T-helper 1 cell (primary cell): ENCODE results near the gene PATJ.

ENCODE experiments used
- DNase-seq, 5 donors: peaks; one replicate each; pipeline ENCODE4 v3.0.0-alpha.2; 2012 to 2020

Gene PATJ

GRCh38 chr1:62011006-62011405, 268.7 kb downstream of the PATJ start:
- no peak for DNase-seq

DNA sequence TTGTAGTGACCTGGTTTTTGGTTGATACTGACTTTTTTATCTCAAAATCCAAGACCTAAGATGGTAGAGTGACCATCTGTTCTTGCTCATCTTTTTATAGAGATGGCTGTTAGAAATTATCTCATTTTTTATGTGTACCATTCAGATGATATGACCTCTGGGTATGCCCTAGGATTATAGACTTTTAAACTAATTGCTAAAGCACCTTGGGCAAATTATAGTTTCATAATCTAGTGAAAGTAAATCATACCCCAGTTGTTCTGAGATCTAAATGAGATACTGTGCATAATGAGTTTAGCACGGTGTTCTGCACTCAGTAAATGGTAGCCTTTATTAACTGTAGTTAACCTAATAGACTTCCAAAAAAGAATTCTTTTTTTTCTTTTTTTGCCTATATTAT, 269.8 kb downstream of the PATJ start:
- no peak for DNase-seq

DNA sequence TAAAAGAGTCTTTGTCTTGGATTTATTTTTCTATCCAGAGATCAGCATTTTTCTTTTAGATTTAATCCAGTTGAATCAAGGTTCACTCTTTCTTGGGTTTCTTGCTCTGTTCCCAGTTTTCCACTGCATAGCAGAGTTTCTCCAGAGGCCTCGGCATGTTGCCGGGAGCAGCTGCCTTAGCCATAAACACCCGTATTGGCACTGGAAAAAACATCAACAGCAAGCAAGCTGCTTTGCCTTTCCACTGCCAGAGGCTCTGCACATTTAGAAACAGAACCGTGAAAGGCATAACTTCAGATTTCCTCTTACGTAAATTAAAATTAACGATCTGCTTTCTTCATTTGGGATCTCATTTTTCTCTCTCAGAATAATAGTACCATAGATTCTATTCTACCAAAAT, 270.6 kb downstream of the PATJ start:
- no peak for DNase-seq

DNA sequence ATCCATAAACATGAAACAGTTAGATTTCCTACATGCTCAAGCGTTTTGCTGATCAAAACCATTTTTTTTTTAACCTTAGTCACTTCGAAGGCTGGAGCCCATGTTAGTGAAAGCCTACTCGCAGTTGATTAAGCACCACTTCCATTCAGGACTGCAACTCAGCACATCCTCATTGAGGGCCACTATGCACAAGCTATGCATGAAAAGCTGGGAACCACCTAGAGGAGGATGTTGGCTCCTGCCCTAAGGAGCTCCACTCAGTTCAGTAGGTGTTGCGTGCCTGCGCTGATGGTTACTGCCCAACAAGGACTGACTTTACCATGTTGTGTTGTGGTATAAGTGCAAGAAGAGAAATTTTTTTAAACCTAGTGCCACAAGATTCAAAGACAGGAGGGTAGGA, 271.0 kb downstream of the PATJ start:
- no peak for DNase-seq

GRCh38 chr1:62022382-62022983, 280.2 kb downstream of the PATJ start:
- no peak for DNase-seq

- DNase-seq, result no peak
These were observed 282.4 kb downstream of the PATJ start for GRCh38 chr1:62024690-62025089.

GRCh38 chr1:62025154-62025553, 282.9 kb downstream of the PATJ start:
- no peak for DNase-seq

DNA sequence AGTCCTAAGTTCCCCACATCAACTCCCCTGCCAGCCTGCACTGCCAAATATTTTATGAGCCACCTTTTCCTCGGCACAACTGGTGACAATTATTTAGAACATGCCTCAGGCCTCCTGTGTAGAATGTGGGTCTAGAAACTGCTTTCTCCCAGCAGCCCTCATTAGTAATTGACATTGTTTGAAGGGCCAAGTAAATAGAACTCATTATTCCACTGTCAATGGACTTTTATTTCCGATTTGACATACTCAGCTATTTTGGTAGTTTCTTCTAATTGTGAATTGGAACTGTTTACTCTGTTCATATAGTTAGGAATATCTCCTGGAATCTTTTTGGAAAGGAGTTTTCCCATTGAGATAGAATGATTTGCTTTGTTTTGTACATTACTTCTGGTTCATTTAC, 283.6 kb downstream of the PATJ start:
- no peak for DNase-seq

DNA sequence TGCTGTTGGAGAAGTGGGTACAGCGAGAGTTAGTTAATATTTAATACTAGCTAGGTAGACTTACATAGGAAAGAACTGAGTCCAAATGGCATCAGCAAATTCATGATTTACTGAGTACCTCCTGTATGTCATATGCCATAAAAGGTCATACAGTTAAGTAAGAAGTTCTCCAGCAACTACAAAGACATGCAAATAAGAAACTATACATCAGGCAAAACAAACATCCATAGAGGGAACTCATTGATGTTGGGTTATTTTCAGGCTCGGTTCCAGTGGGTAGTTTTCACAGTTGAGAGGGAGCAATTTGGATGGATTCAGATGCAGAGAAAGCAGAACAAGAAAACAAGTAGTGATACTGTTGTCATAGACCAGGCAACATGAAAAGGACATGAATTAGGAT, 287.4 kb downstream of the PATJ start:
- DNase-seq, result no peak

DNA sequence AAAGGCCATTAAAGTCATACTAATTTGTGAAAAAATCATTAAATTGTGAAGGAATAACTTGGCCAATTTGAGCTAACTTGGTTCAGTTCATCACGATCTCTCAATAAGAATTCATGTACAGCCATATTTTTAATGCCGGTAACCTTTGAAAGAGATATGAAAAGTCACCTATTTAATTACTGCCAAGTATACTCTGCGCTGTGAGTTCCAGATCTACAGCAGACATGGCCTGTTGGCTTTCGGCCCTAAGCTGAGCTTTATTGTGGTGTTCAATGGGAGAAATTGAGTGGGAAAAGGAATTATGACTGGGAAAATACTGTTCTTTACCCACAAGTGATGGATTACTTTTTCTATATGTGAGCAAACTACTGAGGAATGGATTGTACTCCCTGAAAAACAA, 292.5 kb downstream of the PATJ start:
- DNase-seq, result no peak

DNA sequence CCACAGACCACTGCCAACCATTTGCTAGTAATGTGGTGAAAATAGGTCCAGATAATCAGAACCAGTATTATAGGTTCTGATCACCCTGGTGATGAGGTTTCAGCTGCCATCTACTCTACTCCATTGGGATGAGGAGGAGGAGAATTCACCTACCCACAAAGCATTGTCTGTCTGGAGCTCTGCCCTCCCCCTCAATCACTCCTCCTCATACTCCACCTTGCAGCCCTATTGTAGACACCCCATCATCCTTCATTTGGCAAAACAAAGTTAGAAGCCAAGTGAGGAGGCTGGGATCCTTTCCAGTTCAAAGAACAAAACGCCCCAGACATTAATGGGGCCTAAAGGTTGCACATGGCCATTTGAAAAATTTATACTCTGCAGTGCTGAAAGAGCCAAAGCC, 295.0 kb downstream of the PATJ start:
- DNase-seq, result no peak

DNA sequence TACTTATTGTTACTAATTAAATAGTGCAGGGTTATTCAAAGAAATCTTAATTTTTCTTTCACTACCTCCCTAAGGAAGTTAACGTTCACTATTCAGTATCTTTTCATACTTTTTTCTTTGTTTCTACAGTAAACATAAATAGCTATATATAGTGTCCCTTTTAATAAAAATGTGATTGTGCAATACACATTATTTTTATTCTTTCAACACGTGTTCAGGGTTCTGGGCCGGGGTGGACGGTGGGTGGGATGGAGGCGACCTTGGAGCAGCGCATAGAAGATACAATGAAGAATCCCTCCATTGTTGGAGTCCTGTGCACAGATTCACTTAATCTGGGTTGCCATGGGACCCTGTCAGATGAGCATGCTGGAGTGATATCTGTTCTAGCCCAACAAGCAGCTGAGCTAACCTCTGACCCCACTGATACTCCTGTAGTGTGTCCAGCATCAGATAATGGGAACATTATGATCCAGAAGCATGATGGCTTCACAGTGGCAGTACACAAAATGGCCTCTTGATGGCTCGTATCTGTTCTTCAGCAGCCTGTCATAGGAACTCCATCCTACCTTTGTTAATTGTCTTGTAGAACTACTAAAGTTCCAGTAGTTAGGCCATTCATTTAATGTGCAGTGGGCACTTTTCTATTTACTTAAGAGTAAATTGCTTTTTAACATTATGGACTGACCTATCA, 296.5 kb downstream of the PATJ start:
- no peak for DNase-seq

DNA sequence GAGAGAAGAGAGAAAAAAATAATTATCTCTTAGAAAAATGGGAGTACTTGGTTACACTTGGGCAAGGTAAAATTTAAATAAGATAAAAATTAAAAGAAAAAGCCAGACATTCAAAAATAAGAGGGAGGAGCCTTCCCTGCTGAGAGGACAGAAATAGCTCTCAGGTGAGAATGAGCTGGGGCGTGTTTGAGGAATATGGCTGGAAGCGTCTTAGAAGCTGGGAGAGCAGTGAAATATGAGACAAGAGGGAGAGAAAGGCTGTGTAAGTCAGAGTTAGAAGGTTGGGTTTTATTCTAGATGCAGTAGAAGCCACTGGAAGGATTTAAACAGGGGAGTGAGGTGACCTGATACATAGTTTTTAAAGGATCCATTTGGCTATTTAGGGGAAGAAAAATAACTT, 298.2 kb downstream of the PATJ start:
- DNase-seq, result no peak

- no peak for DNase-seq
These were observed 298.7 kb downstream of the PATJ start for GRCh38 chr1:62040973-62041372.

DNA sequence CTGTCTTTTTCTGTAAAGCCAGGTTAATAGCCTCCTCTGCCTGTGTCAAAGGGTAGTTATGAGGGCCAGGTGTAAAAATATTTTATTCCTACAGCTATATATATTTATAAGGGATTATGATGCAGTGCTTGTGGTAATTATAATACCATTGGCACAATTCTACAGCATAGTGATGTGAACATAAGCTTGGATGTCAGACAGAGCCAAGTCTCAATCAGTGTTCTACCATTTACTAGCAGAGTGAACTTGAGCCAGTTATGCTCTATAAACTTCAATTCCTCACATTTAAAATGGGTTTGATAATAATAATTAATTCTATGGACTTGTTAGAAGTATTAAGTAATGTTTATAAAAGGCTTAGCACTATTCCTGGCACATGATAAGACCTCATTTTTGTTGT, 300.9 kb downstream of the PATJ start:
- DNase-seq, result no peak

GRCh38 chr1:62045574-62045973, 303.3 kb downstream of the PATJ start:
- no peak for DNase-seq

GRCh38 chr1:62046927-62047326, 304.6 kb downstream of the PATJ start:
- no peak for DNase-seq

- no peak for DNase-seq
These were observed 307.9 kb downstream of the PATJ start for GRCh38 chr1:62050165-62050564.

DNA sequence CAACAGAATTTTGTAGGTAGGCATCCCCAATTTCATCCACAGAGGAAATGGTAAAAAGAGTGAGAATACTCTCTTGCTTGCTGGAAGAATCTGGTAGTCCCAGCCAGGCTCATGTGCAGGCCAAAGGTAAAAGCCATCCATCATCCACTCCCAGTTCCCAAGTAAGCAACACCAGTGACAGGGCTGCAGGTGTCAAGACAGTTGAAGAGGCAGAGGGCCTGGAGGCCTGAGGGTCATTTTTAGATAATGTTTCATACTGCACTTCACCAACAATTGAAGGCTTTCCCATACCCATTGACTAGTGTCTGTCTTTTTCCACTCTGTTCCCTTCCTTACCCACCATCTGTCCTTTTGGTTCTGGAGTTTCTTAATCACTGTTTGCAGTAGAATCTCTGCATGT, 310.7 kb downstream of the PATJ start:
- no peak for DNase-seq

GRCh38 chr1:62054188-62054587, 311.9 kb downstream of the PATJ start:
- DNase-seq, result no peak

- no peak for DNase-seq
These were observed 314.9 kb downstream of the PATJ start for GRCh38 chr1:62057230-62057629.

DNA sequence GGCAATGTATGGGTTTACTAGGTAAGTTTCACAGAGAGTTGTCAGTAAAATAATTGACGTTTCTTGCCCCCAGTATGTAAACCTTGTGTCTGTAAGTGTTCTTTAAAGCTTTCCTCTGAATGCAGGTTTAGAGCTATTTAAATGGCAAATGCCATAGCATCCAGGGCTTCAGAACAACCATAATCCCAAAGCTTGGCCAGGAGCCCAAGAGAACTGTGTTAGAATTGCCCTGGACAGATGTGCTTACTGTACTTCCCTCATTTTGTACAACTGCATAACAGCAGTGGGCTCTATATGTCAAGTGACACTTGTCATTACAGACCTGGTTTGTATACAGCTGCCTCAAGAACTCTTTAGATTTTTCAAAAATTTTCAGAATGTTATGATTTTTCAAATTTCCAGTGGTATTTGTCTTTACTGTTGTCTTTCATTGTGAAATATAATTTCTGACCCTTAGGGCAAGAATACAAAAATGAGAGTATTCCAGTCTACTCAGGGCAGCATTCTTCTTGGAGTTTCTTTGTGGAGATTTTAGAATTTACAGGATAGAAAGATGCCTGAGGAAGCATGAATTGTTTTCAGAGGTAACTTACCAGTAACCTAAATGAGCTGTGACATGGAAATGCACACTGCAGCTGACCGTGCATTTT, 315.5 kb downstream of the PATJ start:
- DNase-seq, result no peak

DNA sequence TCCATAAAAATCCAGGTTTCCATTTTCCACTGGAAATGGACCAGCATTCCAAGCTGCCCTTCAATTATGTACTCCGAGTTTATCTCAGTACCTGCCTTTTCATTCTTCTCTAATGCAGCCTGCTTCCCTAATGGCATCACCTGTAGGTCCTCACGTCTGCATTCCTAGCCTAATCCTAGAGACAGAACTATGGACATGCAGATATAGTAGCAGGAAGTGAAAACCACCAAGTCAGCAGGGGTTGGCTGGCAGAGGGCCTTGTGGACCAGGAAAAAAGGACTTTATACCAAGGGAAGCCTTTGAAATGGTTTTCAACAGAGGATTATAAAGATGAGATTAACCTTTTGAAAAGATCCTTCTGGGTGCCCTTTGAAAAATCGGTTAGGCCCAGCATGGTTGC, 316.7 kb downstream of the PATJ start:
- no peak for DNase-seq

GRCh38 chr1:62062087-62062486, 319.8 kb downstream of the PATJ start:
- no peak for DNase-seq
